CD4-positive, alpha-beta T cell treated with Interleukin-17A for 1 hour (primary cell): ENCODE results near the gene TEX28.
"Not testable (repeated sequence)": the region's sequence is repeated elsewhere in the genome, so short reads cannot be mapped to it uniquely, and the experiment has no call there.

Experiments
- DNase-seq: peaks from one replicate; pipeline ENCODE4 v3.0.0-alpha.2; 2020

TEX28 gene

GRCh38 chrX:154310616-154311536 is 16.0 kb upstream of the TEX28 start:
- DNase-seq: no peak

DNA sequence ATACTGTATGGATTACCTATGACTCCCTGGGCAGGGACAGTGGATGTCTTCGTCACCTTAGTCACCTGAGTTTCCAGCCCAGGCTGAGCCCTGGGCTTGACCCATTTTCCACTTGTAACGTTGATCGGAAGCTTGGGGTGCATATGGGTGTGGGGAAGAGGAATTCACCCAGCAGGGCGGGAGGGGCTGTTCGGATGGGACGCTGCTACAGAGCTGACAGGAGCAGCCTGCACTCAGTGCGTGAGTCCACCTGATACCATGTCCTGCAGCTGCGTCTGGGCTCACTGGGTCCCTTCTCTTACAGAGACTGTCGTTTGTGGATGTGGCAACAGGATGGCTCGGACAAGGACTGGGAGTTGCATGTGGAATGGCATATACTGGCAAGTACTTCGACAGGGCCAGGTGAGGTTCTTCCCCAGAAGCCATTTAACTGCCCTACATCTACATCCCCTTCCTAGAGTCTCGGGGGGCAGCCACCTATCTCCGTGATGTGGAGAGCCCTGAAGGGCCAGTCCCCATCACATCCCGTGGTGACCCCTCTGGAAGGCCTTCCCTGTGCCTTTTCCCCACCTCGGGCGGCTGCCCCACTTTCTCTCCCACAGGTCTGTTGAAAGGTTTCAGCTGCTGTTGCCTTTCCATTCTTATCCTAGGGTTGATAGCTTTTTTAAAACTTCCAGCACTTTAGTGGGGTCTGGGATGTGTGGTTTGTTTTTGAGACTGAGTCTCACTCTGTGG is 14.3 kb upstream of the TEX28 start:
- DNase-seq: no peak

- peak; percentile 84 for DNase-seq
Measured at GRCh38 chrX:154308108-154308946, 13.4 kb upstream of the TEX28 start.

DNA sequence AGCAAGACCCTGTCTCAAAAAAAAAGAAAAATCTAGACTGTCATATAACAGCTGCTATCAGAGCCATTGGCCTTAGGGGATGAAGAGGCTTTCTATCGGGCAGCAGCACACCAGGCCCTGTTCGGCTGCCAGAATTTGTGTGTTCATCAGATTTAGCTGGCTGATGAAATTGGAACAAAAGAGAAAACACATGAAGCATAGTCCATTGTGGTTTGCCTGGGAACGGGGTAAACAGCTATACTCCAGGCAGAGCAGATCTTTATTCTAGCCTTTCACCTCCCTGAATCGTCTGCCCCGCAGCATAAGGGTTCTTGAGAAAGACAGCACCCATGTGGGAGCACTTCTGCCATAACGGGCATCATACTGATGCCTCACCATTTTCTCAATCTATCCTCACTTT is 12.3 kb upstream of the TEX28 start:
- no peak for DNase-seq

GRCh38 chrX:154305541-154306205 is 10.7 kb upstream of the TEX28 start:
- DNase-seq: no peak

DNA sequence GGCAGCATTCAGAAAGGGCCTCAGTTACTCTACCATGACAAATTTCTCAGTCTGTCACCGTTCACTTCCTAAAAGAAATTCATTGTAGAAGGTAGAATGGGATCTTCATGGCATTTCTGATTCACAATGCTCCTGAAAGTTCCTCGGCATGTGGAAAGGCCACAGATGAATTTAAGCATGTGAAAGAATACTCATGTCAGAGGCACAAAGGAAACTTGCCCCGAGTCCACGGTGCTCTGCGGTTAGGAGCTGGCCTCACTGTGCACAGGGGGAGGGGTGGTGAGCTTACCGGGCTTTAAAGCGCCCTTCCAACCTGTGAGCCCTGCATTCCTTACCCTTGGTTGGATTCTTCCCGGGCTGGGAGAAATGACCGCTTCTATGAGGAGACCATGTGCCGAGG is 9.9 kb upstream of the TEX28 start:
- no peak for DNase-seq

DNA sequence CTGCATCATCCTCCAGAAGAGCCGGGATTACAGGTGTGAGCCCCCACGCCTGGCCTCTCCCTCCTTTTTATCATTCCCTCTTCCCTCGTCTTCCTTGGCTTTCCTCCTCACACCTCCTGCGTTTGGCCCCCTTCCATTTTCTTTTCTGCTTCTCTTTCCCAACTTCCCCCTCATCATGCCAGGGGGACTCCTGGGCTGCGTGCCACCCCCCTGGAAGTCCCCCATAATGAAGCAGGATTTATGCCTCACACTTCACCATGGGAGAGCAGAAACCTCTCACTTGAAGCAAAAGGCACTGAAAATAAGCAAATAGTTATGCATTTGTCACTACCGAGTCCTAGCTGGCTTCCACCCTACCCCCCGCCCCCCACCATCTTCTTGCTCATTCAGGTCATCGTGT is 8.6 kb upstream of the TEX28 start:
- no peak for DNase-seq

DNA sequence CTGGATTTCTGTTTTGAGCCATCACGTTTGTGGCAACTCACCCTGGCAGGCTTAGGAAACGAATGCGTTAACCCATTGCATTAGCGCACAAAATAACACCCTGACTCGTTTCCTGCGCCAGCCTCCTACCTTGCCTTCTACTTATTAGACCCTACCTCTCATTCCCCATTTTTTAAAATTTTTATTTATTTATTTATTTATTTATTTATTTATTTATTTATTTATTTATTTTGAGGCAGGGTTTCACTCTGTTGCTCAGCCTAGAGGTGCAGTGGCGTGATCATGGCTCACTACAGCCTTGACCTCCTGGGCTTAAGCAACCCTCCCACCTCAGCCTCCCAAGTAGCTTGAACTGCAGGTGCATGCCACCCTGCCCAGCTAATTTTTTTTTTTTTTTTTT is 8.1 kb upstream of the TEX28 start:
- not testable (repeated sequence) for DNase-seq

- DNase-seq: no peak
Measured at GRCh38 chrX:154300816-154301215, 5.9 kb upstream of the TEX28 start.

- no peak for DNase-seq
Measured at GRCh38 chrX:154298312-154298711, 3.4 kb upstream of the TEX28 start.

DNA sequence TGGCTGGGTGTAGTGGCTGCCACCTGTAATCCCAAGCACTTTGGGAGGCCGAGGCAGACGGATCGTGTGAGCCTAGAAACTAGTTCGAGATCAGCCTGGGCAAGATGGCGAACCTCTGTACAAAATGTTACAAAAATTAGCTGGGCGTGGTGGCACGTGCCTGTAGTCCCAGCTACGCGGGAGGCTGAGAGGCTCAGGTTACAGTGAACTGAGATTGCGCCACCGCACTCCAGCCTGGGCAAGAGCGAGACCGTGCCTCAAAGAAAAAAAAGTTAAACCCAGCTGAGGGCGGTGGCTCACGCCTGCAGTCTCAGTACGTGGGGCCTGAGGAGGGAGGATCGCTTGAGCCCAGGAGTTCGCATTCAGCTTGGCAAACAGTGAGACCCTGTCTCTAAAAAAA is 1.8 kb upstream of the TEX28 start:
- no peak for DNase-seq

GRCh38 chrX:154295664-154296310 is 863 bp upstream of the TEX28 start, which contains the start of gene TKTL1:
Gene TKTL1, plus strand, starts transcription at chrX:154295795. Its CDS starts 65 bp downstream, at chrX:154295860.
- DNase-seq: no peak

DNA sequence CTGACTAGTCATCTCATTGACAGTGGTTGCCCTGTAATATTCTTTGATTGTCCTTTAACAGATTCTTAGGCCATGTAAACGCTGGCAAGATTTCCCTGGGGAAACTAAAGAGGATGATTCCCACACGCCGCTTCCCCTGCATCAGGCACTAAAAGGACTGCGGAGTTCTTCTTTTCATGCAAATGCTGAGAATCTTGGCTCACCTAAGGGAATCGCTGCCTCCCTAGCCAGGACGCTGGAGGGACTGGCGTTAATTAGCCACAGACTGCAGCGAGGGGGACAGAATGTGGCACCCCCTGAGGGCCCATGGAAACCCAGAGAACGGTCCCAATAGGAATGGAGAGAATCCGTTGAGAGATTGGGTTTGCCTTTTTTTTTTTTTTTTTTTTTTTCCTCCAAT is 8.5 kb downstream of the TEX28 start:
- DNase-seq: not testable (repeated sequence)

DNA sequence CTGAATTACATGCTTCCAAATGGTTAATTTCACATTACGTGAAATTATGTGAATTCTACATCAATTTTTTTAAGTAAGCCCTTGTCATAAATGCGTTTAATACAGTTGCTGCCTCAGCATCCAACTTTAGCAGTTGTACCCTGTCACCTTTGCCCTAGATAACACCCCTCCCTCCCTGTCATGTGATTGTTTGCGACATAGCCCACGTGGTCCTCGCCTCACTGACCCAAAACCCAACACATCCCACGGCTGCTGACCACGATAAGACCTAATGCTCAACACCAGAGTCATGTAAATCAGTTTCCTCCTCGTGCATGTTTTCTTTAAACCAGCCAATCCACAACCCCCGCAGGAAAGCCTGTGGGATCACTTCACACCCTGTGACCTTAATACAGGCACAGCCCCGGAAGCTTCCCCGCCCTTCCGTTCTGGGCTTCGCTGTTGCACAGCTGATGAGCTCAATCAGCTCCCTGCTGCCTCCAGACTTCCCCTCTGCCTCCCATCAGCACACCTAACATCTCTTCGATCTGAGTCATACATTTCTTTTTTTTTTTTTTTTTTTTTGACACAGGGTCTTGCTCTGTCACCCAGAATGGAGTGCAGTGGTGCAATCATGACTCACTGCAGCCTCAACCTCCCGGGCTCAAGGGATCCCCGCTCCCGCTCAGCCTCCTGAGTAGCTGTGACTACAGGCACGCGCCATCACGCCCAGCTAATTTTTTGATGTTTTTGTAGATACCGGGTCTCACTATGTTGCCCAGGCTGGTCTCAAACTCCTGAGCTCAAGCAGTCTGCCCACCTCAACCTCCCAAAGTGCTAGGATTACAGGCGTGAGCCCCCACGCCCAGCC is 10.2 kb downstream of the TEX28 start:
- not testable (repeated sequence) for DNase-seq

DNA sequence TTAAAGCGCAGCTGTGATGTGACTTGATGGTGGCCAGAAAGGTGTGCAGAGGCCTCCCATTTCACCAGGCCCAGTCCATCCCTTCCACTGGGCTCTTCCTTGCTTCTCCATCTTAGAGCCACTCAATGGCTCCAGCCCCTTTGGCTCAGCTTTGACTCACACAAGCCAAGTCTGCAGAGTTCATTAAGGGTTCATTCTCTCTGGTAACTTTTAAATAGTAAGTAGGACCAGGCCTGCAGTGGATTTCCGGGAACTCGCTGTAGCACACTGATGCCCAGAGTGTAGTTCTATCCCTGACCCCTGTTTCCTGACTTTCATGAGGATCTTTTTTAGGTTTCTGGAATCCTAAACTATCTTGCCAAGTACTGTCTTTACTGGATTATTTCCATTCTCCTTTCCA is 25.7 kb downstream of the TEX28 start:
- DNase-seq: not testable (repeated sequence)

DNA sequence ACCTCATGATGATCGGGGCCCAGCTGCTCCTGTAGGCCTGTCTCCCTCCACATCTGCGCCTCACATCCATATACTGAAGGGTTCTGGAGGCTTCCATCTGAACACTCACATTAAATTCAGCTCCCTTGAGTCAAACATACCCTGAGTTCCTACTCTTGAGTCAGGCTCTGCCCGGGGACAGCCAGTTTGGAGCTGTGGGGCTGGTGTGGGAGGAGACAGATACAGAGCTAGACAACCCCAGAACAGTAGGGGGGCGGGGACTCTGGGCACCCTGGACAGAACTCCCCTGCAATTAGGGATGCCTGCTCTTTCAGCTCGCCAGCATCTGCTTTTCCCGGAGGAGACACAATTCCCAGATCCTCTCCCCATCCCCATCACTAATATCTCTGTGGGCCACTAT is 31.9 kb downstream of the TEX28 start:
- not testable (repeated sequence) for DNase-seq

- DNase-seq: not testable (repeated sequence)
Measured at GRCh38 chrX:154258711-154259110, 36.2 kb downstream of the TEX28 start.

DNA sequence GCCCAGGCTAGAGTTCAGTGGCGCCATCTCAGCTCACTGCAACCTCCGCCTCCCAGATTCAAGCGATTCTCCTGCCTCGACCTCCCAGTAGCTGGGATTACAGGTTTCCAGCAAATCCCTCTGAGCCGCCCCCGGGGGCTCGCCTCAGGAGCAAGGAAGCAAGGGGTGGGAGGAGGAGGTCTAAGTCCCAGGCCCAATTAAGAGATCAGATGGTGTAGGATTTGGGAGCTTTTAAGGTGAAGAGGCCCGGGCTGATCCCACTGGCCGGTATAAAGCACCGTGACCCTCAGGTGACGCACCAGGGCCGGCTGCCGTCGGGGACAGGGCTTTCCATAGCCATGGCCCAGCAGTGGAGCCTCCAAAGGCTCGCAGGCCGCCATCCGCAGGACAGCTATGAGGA is 37.6 kb downstream of the TEX28 start, which contains the start of gene OPN1MW3:
Gene OPN1MW3 (plus strand): TSS at position 301 of the 400 bp plus-strand sequence. CDS start 38 bp downstream, at position 339.
- DNase-seq: not testable (repeated sequence)

- DNase-seq: not testable (repeated sequence)
Measured at GRCh38 chrX:154248076-154248475, 46.8 kb downstream of the TEX28 start.

DNA sequence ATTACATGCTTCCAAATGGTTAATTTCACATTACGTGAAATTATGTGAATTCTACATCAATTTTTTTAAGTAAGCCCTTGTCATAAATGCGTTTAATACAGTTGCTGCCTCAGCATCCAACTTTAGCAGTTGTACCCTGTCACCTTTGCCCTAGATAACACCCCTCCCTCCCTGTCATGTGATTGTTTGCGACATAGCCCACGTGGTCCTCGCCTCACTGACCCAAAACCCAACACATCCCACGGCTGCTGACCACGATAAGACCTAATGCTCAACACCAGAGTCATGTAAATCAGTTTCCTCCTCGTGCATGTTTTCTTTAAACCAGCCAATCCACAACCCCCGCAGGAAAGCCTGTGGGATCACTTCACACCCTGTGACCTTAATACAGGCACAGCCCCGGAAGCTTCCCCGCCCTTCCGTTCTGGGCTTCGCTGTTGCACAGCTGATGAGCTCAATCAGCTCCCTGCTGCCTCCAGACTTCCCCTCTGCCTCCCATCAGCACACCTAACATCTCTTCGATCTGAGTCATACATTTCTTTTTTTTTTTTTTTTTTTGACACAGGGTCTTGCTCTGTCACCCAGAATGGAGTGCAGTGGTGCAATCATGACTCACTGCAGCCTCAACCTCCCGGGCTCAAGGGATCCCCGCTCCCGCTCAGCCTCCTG is 47.4 kb downstream of the TEX28 start:
- DNase-seq: not testable (repeated sequence)
